ENCODE data around the gene TRIM50. TPM values are rescaled to one million over a fixed set of nuclear protein-coding genes. Genes with fewer than 3 reads are reported as not detected.

TRIM50 gene
- total and polyA plus RNA-seq, 2 experiments from 2014 or later = 0.10 TPM; not detected in 1

- TF ChIP-seq REST (IDR thresholded peaks at IDR 0.05; ENCODE audit: unreplicated experiment) = no peak
- no peak for TF ChIP-seq CREB1 (CRISPR knock-in tag; IDR thresholded peaks at IDR 0.05; ENCODE audit: low read depth)
- TF ChIP-seq ZNF331 (CRISPR knock-in tag; IDR thresholded peaks at IDR 0.05; ENCODE audit: low read depth) = no peak
- no peak for TF ChIP-seq NANOG (IDR thresholded peaks at IDR 0.05; ENCODE audit: borderline replicate concordance)
- no peak for TF ChIP-seq STAT1 (IDR thresholded peaks at IDR 0.05; ENCODE audit: unreplicated experiment)
Observed at GRCh38 chr7:73345538-73345937, 17.7 kb upstream of the TRIM50 start (continued).

GRCh38 chr7:73343671-73344380, 15.9 kb upstream of the TRIM50 start:
- peaks cover 37% of the 10 kb centered on the region for H3K4me1 Mint-ChIP-seq
- H3K79me2 ChIP-seq (replicated peaks; ENCODE audit: insufficient read depth) = no peaks in the 10 kb centered on the region
- no peak overlapping the region for H3K27ac Mint-ChIP-seq
- H3K4me1 ChIP-seq (ENCODE audit: insufficient read depth) = peaks cover 7% of the 10 kb centered on the region; the same call in 1 of the 2 replicates
- no peak overlapping the region for H3K4me3 Mint-ChIP-seq
- no peak overlapping the region for H3K27ac ChIP-seq (ENCODE audit: low read depth)
- H3F3A ChIP-seq (replicated peaks; ENCODE audit: low read depth) = no peaks in the 10 kb centered on the region
- no peaks in the 10 kb centered on the region for H4K20me1 ChIP-seq (replicated peaks; ENCODE audit: insufficient read depth)
- no peaks in the 10 kb centered on the region for H3K9me2 ChIP-seq (ENCODE audit: insufficient read depth)
- peaks cover 10% of the 10 kb centered on the region for H3K27me3 Mint-ChIP-seq (ENCODE audit: insufficient read depth, low read depth, poor library complexity)
- DNase-seq (ENCODE audit: low spot score) (no peak), ATAC-seq (no peak)
- H3K4me2 ChIP-seq = no peak overlapping the region
- no peaks in the 10 kb centered on the region for H3K36me3 Mint-ChIP-seq (ENCODE audit: low read depth)
- no peaks in the 10 kb centered on the region for H3K36me3 ChIP-seq (ENCODE audit: insufficient read depth)
- no peaks in the 10 kb centered on the region for H3K9me3 Mint-ChIP-seq
- no peak overlapping the region for H3K4me3 ChIP-seq
- TF ChIP-seq EZH2phosphoT487 (IDR thresholded peaks at IDR 0.05; ENCODE audit: unreplicated experiment) (no peak), JUNB (IDR thresholded peaks at IDR 0.05; ENCODE audit: unreplicated experiment) (no peak), ZNF462 (CRISPR knock-in tag; IDR thresholded peaks at IDR 0.05) (no peak), EZH2 (IDR thresholded peaks at IDR 0.05; ENCODE audit: low read depth, unreplicated experiment) (no peak)
- no peak overlapping the region for H2AFZ ChIP-seq
- H3K27me3 ChIP-seq (ENCODE audit: insufficient read depth) = no peaks in the 10 kb centered on the region

Measured in GM23338 (cell line).